HG03097 (cell line): ENCODE results near the gene SORCS1.
"Not testable (repeated sequence)": the region's sequence is repeated elsewhere in the genome, so short reads cannot be mapped to it uniquely, and the experiment has no call there.

Experiments used
- ATAC-seq: cut with Tn5 transposase; IDR thresholded peaks from one replicate; pipeline ENCODE4 v1.9.1; 2021; ENCODE audit not compliant: unreplicated experiment, low FRiP score

SORCS1 gene

DNA sequence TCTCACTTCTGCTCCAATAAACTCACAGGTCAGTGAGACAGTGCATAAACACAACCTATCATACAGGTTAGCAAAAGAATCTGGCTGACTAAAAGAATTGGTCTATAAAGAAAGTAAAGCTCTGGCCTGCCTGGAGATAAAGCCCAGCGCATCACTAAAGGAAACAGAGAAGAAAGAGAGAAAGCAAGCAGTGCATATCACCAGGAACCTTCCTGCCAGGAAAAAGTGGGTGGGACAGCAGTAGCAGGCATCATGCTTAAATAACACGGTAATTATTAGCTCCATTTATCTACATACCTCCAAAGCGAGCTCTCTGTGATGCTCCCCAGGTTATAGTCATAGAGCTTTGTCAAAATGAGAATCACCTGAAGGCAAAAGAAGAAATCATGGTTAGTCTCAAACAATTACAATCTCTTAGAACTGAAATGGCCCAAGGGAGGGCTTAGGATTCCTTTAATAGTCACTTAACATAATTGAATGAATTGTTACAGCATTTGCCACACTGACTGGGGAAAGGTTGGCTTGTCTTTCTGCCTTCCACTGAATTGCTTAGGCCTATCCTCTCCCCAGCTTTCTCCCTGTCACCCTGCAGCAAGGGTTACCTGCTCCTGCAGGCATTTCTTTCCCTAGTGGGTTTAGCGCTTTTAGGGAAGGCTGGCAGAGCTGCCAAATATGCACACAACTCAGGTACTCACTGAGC lies 208.1 kb downstream of the SORCS1 start:
- ATAC-seq, result no peak

DNA sequence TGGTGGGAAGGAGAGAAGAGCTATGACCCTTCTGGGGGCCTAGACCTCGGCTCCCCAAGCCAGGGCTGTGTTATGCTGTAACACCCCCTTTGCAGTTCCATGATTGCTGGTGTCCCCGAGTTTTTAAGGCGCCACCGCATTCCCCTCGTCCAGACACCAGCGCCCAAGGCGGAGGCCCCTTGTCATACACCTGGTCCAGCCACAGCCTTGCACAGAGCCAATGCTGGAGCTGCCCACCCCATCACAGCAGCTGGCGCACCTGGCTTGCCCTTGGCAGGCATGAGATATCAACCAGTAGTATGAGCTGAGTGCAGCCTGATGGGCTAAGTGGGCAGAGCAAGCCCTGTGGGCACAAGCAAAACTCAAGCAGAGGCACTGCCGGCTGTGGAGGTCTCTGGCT lies 209.4 kb downstream of the SORCS1 start:
- ATAC-seq, result no peak

DNA sequence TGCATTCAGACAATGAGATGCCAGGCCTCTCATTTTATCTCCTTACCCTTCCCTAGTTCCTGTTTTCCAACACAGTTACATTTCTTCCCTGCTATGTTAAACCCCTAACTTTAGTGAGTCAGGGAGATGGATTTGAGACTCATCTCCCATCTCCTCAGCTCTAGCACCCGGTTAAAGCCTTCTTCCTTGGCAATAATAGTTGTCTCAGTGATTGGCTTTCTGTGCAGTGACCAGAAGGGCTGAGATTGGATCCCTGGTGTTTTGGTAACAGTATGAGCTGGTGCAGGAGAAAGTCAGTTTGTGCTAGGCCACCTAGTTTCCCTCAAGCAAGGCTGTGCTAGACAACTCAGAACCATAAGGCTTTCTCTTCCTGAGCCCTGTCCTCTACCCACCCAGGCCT lies 212.5 kb downstream of the SORCS1 start:
- ATAC-seq, result no peak

DNA sequence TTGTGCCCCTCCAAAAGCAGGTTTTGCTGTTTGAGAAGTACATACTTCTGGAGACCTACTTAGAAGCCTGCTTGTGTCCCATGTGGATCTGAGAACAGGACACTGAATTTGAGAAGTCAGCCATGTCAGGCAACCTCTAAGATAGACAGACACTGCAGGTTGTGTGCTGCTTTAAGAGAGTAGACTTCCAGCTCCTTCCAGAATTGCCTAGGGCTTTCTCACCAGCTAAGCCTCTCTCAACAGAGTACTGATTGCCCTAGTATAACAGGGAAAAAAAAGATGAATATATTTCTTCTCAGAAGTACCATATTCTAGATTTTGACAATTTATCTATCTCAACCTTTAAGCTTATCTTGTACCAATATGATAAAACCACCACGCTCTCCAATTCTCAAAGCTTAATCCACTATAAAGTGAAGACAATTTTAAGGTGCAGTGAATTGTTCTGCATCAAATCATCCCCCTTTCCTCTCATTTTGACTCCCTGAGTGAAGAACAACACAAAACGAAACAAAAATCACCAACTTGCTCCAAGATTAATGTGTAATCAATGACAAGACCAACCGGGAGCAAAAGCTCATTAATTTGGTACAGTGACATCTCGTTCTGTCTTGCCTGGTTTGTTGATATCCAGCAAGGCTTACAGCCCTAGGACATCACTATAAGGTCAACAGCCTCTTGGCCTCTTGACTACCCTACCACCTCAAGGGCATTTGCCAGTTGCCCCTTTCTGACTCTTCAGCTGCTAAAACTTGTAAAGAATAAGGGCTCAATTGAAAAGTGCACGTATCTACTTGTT lies 214.6 kb downstream of the SORCS1 start:
- ATAC-seq, result no peak

DNA sequence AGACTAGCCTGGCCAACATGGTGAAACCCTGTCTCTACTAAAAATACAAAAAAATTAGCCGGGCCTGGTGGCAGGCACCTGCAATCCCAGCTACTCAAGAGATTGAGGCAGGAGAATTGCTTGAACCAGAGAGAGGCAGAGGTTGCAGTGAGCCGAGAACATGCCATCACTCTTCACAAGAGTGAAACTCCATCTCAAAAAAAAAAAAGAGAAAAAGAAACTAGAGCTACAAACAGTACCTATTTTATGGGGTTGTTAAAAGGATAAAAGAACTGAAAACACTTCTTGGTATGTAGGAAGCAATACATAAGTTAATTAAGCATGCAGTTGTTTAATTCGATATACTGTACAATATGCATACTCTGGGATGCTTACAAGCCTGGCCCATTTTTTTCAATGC lies 216.9 kb downstream of the SORCS1 start:
- ATAC-seq, result no peak

DNA sequence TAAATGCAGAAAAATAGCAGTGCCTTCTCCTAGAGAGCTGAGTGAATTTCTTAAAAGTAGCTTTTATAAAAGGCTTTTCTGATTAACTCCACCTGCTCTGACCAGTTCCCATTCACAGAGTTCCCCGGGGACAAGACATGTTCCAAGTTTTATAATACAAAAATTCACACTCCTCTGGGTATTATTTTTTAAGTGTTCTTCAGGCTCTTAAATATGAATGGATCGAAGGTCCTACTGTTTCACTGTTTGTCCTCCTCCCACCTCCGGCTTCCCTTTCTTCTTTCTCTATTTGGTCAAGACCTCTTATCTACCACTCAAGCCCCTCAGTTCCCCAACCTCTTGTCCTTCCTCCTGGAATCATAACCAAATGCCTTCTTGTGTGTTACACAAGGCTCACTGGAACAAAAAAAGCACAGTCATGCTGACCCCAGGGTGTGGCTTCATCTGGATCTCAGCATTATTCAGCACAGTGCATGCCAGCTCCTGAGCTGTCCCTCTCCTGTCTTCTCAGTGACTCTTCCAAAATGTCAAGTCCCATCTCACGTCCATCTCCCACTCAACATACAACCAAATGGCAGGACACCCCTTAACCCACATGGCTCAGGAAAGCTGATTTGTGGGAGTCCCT lies 222.4 kb downstream of the SORCS1 start:
- ATAC-seq, result no peak

DNA sequence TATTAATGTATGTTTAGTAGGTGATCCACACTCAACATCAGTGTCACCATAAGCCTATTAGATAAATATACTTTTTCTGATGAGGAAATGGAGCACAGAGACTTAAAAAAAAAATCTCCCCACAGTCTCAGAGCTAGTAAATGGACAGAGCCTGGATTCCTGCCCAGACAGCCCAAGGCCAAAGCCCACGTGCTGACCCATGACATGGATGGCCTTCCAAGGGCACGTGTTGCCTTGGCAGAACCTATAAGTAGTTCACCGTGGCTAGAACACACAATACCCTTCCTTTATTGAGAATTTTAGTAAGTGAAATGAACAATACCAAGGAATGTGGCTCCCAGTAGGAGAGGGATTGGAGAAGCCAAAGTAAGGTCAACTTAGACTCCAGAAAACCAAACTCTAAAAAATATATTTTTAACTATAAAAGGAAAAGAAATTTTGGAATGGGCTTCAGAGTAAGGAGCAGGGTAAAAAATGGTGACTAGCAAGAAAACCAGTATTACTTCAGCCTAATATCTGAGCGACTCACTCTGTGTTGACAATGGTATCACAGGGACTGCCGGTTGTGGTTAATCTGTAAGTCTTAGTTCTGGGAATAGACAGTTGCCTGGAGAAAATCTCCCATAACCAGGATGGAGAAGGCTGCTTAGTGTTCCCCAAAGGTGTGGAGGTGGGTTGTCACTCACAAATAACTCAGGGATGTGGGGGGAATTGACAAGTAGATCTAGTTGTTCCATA lies 223.0 kb downstream of the SORCS1 start:
- no peak for ATAC-seq

DNA sequence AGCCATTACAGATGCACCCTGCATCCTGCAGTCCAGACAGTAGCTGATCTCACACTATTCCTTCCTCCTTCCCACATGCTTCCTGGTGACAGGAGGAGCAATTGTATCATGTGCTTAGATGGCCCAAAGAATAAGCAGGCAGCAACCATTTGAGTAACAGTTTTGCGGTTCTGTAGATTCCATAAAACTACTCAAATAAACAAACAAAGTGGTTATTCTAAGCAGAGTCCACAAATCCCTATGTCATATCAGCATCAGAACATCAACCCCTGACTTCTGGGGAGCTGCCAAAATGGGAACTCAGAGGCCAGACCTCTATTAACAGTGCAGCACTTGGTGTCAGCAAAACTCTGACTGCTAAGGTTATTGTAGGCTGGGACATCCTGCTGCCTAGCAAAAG lies 226.0 kb downstream of the SORCS1 start:
- ATAC-seq, result no peak

DNA sequence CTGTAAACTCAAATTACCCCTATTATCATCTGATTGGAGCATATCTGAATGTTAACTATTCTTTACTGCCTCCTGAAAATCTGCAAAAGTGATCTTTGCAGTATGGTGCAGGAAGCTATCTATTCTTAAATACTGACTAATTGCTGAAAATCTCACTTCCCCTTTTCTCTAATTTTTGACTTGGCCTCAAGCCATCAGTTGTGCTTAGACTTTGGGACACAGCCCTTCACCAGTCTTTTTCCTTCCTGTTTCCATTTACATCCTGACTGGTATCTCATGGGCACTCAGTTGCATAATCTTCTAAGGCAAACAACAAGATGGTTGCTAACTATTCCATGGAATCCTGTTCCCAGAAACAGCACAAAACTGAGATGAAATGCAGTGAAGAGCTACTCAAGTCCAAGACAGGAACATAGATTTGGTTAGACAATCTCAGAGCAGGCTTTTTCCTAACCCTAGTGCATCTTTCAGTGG lies 228.5 kb downstream of the SORCS1 start:
- peak; percentile 71 for ATAC-seq

DNA sequence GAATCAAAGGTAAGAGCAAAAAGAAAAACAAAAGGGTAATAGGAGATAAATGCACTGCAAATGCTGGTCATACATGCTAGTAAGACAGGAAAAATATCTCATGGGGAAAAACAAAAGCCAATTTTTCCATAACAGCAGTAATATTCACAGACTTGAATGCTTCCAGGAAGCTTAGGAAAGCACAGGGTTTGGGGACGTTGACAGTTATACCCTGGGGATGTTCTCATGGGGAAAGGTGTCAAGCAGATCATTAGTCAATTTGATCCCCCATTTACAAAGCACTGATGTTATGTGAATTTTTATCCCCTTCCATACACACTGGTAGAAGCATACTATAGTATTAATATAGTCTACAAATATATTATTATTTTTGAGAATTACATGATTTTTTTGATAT lies 232.7 kb downstream of the SORCS1 start:
- no peak for ATAC-seq

DNA sequence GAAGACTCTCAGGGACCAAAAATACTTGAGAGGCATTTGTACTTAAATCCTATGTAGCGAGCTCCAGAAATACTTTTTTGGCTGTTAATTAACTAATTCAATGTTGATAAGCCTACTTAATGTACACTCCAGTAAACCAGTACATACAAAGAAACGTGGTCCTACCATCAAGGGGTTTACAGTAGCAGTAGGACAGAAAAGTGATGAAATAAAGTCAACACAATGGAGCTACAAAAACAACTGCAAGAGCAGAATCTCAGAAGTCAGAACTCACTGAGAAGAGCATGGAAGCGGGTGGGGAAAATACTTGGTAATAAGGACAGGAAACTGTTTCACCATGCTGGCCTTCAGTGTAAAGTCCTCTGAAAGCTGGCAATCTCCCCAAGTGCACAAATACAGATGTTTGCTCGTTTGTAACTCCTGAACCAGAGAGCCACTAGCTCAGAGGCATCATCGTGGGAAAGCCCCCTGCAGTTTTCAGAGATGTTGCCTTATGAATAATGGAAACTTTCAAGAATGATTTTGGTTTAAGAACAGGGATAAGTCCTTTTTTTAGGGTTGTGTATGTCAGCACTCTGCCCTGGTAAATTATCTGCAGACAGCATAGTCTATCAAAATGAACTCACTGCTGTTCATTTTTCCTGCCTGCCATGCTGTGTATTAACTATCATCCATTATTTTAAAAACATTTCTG lies 233.2 kb downstream of the SORCS1 start:
- peak; percentile 68 for ATAC-seq

DNA sequence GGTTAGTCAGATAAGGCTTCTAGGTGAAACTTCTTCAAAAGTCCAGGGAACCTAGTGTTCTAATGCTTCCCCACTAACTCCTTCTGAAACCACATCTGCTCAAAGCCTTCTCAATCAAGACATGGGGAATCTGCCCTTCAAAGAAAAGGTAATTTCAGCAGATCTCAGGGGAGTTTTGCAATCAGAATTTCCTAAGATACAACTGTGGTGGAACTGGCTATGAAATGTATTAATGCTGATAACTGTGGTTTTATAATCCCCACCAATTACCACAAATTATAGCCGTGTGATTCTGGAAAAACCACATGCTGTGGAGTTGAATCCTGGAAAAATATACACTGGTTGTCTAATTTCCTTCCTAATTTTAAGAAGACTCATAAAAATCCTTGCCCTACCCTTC lies 233.8 kb downstream of the SORCS1 start:
- ATAC-seq, result no peak

DNA sequence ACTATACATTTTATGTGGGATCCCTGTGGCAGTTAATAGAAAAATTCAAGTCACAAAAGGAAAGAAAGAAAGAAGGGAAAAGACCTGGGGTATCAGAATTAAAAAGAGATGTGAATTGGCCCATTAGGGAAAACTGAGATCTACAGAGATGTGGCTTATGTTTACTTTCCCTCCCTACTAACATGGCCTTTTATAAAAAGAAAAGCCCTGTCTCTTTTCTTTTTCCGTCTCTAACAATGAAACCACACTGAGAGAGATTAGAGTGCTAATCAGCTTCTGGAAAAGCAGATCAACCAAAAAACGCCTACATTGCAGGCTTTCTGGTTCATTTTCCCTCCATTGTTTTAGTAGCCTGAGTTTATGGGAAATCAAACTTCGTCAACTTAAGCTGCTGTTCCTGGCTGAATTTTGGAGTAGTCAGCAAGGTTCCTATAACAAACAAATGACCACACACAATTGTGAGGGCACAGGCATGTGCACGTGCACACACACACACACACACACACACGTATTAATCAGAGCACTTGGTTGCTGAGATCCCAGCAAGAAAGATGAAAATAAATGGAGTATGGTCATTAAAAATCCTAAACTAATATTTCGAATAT lies 235.1 kb downstream of the SORCS1 start:
- ATAC-seq, result no peak

DNA sequence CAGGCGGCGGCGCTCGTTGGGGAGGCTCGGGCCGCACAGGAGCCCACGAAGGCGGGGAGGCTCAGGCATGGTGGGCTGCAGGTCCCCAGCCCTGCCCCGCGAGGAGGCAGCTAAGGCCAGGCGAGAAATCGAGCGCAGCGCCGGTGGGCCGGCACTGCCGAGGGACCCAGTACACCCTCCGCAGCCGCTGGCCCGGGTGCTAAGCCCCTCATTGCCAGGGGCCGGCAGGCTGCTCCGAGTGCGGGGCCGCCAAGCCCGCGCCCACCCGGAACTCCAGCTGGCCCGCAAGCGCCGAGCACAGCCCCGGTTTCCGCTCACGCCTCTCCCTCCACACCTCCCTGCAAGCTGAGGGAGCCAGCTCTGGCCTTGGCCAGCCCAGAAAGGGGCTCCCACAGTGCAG lies 236.4 kb downstream of the SORCS1 start:
- ATAC-seq, result not testable (repeated sequence)

DNA sequence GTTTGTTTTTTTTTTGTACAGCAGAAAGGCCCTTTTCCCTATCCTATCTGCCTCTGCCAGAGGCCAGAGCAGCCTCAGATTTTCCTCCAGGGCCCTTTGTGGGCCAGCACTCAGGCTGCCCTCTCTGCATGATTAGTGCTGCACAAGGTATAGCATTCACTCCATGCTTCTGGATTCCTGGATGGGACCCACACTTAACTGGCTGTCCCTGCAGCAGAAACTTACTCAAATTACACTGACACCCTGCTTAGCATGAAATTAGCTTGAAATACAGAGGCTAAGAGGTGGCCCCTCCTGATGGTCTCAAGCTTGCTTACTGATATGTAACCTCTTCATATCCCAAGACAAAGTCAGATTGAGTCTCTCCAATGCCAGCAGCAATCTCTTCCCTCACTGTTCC lies 239.3 kb downstream of the SORCS1 start:
- ATAC-seq, result no peak

DNA sequence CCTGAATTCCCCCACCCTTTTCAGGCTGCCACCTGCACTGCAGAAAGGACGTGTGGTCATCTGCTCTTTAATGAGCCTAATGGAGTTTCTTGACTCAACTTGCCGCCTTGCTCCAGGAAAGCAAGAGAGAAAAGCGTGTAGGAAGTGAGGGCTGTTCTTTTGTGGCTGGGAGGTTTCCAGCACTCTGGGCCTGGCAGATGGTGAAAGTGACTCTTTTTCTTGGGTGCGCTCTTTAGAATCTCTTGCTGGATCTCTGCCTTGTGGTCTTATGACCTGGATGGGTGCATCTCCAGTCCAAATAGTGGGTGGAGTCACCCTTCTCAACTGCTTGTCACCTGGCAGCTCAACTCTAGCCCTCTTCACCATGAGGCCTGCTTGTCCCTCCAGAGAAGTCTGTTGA lies 244.0 kb downstream of the SORCS1 start:
- no peak for ATAC-seq

DNA sequence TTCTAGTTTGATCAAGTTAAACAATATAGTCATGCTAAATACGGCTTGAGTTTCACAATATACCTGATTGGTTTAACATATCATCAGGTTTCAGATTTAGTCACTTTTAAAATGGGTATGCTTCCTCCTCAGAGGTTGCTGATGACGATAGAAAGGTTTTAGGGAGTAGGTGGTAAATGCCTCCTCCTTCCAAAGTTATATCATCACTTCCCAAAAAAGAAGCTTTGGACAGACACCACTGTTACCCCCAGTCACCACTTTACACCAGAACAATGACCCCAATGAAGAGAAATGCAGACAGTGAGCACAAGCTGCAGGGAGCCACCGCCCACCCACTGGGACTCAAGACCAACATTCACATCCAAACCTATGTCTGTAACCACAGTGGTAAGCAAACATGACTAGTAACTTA lies 244.6 kb downstream of the SORCS1 start:
- ATAC-seq, result peak; percentile 67

DNA sequence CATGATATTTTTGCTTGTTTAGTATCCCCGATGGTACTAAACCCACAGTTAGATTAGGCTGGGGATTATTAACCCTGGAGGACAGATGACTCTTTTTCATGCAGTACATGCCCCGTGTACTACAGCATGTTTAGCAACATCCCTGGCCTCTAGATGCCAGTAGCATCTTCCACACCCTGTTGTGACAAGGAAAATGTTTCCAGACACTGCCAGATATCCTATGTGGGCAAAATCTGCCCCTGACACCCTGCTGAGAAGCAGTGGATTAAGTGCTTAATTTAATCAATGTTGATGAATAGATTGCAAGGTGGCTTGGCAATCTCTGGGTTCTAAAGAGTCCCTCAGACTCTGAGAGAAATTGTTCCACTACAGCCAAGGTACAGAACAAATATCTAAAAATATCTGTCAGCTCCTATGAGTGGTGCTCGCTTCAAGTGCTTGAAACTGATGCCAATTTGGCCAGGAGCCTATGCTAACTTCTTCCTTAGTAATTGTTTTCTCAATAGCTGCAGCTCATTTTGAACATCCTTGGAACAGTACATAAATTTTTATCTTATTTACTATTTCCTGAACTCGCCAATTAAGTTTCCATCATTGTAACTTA lies 247.0 kb downstream of the SORCS1 start:
- no peak for ATAC-seq

DNA sequence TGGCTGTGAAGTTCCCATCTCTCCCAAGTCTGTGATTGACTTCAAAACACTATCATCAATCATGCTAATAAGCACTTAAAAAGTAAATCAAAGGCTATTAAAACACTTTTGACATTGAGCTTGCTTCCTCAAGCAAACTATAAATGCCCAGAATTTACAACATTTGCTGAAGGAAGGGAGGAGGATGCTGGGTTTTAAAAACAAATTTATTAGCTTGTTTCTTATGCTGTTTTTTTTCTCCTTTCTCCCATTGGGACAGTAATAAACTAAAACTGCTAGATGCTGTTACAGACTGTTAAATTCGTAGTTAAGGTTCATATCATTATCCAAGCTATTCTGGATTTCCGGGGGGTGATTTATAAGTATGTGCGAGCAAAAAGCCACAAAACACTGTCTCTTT lies 250.5 kb downstream of the SORCS1 start:
- ATAC-seq, result no peak

DNA sequence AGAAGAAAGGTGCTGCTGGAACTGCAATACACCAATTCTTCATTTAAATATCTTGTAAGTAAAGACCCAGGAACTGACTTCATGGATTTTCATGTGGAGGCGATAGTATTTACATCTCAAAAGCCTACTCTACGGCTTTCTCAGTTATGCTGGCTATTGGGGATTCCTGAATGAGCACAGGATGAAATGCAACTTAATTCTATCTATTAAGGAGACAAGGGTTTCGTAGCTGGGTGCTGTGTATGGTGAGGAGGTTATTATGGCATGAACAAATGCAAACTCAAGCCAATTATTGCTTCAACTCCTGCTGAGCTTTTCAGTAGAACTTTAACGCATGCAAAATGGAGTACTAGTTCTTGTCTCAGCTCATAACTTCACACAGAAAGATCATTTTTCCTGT lies 251.2 kb downstream of the SORCS1 start:
- no peak for ATAC-seq
